Endothelial cell of umbilical vein (primary cell): Measurements from ENCODE around the gene CNTD1.
A peak's percentile ranks its signal among the peaks of the same experiment; 100 is the strongest.

Source experiments
- EZH2 ChIP-seq: IDR thresholded peaks from 2 replicates; pipeline ENCODE4 v1.6.1; 2012; ENCODE audit warnings: borderline replicate concordance, low read depth, mild to moderate bottlenecking, moderate library complexity, low read length, inconsistent platforms; ENCODE audit not compliant: severe bottlenecking
- FOS ChIP-seq: IDR thresholded peaks from 2 replicates; pipeline ENCODE4 v1.6.1; 2011; ENCODE audit warnings: mild to moderate bottlenecking, low read length, moderate library complexity, borderline replicate concordance; ENCODE audit not compliant: insufficient read depth
- JUN ChIP-seq: IDR thresholded peaks from 2 replicates; pipeline ENCODE4 v1.6.1; 2011; ENCODE audit warnings: borderline replicate concordance, low read depth; ENCODE audit not compliant: insufficient read length, insufficient read depth
- MYC ChIP-seq: IDR thresholded peaks from one replicate; pipeline ENCODE4 v1.6.1; 2011; ENCODE audit warnings: mild to moderate bottlenecking, low read depth, low read length
- POLR2A ChIP-seq: IDR thresholded peaks from 2 replicates; pipeline ENCODE4 v1.6.1; 2012; ENCODE audit warnings: low read depth, mild to moderate bottlenecking, control low read depth, low read length
- POLR2AphosphoS5 ChIP-seq: IDR thresholded peaks from 2 replicates; pipeline ENCODE4 v1.6.1; 2012; ENCODE audit warnings: low read depth, mild to moderate bottlenecking, control low read depth, low read length, moderate library complexity; ENCODE audit not compliant: insufficient read depth
- TF ChIP-seq, protein P1 (sequence below): IDR thresholded peaks from 2 replicates; pipeline ENCODE4 v1.6.1; 2011; ENCODE audit not compliant: insufficient read depth, insufficient read length

DNA sequence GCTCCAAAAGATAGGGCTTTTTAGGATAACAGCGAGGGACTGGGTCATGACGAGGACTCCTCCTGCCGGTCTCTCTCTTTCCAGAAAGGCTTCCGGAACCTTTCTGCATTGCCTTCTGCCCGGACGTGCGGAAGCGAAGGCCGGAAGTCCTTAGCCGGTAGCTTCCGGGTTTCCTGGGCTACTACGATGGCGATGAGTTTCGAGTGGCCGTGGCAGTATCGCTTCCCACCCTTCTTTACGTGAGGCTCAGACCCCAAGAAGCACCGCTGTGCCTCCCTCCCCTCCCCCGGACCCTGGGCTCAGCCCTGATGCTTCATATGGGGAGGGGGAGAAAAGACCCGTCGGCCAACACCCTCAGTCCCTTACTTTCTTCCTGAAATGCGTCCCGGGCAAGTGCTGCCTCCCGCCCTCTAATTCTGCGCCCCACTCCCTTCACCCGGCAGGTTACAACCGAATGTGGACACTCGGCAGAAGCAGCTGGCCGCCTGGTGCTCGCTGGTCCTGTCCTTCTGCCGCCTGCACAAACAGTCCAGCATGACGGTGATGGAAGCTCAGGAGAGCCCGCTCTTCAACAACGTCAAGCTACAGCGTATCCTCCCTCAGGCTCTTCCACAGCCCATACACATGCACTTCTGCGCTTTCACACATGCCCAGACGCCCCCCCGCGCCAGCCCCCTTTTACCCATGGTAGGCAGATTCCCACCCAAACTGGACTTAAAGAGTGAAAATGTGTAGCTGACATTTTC, 25.2 kb upstream of the CNTD1 start, which contains the start of gene VPS25:
- TF ChIP-seq MYC: no peak
- TF ChIP-seq, protein P1, sequence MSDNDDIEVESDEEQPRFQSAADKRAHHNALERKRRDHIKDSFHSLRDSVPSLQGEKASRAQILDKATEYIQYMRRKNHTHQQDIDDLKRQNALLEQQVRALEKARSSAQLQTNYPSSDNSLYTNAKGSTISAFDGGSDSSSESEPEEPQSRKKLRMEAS: no peak
- TF ChIP-seq POLR2AphosphoS5: peak; percentile 84
- peak; percentile 93 for TF ChIP-seq POLR2A
- no peak for TF ChIP-seq JUN
- no peak for TF ChIP-seq FOS
- no peak for TF ChIP-seq EZH2
